Cardiac fibroblast (primary cell): ENCODE measurements around the gene LTA4H.

ENCODE experiments used
- DNase-seq, 2 donors: peaks; one replicate each; pipeline versions ENCODE4 v3.0.0 to v3.0.0-alpha.2; 2010; ENCODE audit warnings: low read depth in 2 of 2
- H3K4me3 ChIP-seq, 2 donors: replicated peaks in 1 of 2; 1 replicate in 1 of 2; 2 replicates in 1 of 2; pipeline ENCODE4 v1.5.1; 2011; ENCODE audit warnings: low read depth in 2 of 2, low read length in 2 of 2, mild to moderate bottlenecking in 2 of 2, moderate library complexity in 1 of 2
- CTCF ChIP-seq: IDR thresholded peaks from one replicate; pipeline ENCODE4 v1.5.1; 2011; ENCODE audit warnings: low read depth, mild to moderate bottlenecking, low read length, inconsistent platforms

Gene LTA4H

GRCh38 chr12:95980437-95980836, 55.0 kb downstream of the LTA4H start:
- no peak for DNase-seq
- no peak overlapping the region for H3K4me3 ChIP-seq
- no peak for TF ChIP-seq CTCF

- H3K4me3 ChIP-seq, result no peak overlapping the region
- no peak for DNase-seq
- no peak for TF ChIP-seq CTCF
These were observed 56.6 kb downstream of the LTA4H start for GRCh38 chr12:95978774-95979173.

- H3K4me3 ChIP-seq, result no peak overlapping the region
- no peak for TF ChIP-seq CTCF
- no peak for DNase-seq
These were observed 57.0 kb downstream of the LTA4H start for GRCh38 chr12:95978351-95978750.

GRCh38 chr12:95977764-95978305, 57.6 kb downstream of the LTA4H start:
- no peak for TF ChIP-seq CTCF
- DNase-seq, result no peak
- no peak overlapping the region for H3K4me3 ChIP-seq

- no peak overlapping the region for H3K4me3 ChIP-seq
- TF ChIP-seq CTCF, result no peak
- peak; percentile 26 to 51 for DNase-seq
These were observed 59.0 kb downstream of the LTA4H start for GRCh38 chr12:95976416-95976832.

GRCh38 chr12:95975491-95975890, 59.9 kb downstream of the LTA4H start:
- no peak overlapping the region for H3K4me3 ChIP-seq
- DNase-seq, result no peak
- TF ChIP-seq CTCF, result no peak

GRCh38 chr12:95974358-95974757, 61.0 kb downstream of the LTA4H start:
- DNase-seq, result no peak
- no peak for TF ChIP-seq CTCF
- no peak overlapping the region for H3K4me3 ChIP-seq
